Measurements from ENCODE around the gene TPH2.

DNA sequence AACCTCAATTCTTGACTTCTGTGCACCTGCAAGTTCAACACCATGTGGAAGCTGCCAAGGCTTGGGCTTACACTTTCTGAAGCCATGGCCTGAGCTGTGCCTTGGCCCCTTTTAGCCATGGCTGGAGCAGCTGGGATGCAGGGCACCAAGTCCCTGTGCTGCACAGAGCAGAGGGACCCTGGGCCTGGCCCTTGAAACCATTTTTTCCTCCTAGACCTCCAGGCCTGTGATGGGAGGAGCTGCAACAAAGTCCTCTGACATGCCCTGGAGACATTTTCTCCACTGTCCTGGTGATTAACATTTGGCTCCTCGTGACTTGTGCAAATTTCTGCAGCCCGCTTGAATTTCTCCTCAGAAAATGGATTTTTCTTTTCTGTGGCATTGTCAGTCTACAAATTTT, 132.4 kb downstream of the TPH2 start:
- TF ChIP-seq POLR2AphosphoS5 (IDR thresholded peaks at IDR 0.05; ENCODE audit: low read depth, low read length) (no peak), TAF1 (IDR thresholded peaks at IDR 0.05; ENCODE audit: borderline replicate concordance, insufficient read depth, low read length) (no peak), SIN3A (IDR thresholded peaks at IDR 0.05; ENCODE audit: borderline replicate concordance, insufficient read depth, low read length) (no peak)
- TF ChIP-seq, protein P1, sequence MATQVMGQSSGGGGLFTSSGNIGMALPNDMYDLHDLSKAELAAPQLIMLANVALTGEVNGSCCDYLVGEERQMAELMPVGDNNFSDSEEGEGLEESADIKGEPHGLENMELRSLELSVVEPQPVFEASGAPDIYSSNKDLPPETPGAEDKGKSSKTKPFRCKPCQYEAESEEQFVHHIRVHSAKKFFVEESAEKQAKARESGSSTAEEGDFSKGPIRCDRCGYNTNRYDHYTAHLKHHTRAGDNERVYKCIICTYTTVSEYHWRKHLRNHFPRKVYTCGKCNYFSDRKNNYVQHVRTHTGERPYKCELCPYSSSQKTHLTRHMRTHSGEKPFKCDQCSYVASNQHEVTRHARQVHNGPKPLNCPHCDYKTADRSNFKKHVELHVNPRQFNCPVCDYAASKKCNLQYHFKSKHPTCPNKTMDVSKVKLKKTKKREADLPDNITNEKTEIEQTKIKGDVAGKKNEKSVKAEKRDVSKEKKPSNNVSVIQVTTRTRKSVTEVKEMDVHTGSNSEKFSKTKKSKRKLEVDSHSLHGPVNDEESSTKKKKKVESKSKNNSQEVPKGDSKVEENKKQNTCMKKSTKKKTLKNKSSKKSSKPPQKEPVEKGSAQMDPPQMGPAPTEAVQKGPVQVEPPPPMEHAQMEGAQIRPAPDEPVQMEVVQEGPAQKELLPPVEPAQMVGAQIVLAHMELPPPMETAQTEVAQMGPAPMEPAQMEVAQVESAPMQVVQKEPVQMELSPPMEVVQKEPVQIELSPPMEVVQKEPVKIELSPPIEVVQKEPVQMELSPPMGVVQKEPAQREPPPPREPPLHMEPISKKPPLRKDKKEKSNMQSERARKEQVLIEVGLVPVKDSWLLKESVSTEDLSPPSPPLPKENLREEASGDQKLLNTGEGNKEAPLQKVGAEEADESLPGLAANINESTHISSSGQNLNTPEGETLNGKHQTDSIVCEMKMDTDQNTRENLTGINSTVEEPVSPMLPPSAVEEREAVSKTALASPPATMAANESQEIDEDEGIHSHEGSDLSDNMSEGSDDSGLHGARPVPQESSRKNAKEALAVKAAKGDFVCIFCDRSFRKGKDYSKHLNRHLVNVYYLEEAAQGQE (IDR thresholded peaks at IDR 0.05; ENCODE audit: insufficient read depth in 1 of 2, low read depth in 2 of 2, low read length in 2 of 2): no peak

All from PFSK-1 (cell line).